GM12878 (cell line): ENCODE measurements around the gene CD83. TPM values are rescaled to one million over a fixed set of nuclear protein-coding genes. Genes with fewer than 3 reads are reported as not detected.

Source experiments
- polyA plus RNA-seq, 11 experiments: library from polyadenylated mRNA; depleted of rRNA in 4 of 11; unstranded in 6 of 11; stranded (reverse) in 5 of 11; fragments of >200 nt; fragmentation: Nextera tagmentation in 4 of 11; fragmentation: Illumina TruSeq in 1 of 11; extraction: Ambion mirVana in 4 of 11; extraction: Trizol in 1 of 11; gene quantifications; 1 replicate in 1 of 11; 2 replicates in 10 of 11; pipeline versions ENCODE4 v1.2.1 to v1.2.3, GENCODE V29; 2011 to 2016; ENCODE audit warnings: inconsistent platforms in 2 of 11, missing spikeins in 2 of 11, low read depth in 1 of 11
- total RNA-seq, 4 experiments: library from RNA; depleted of rRNA in 3 of 4; stranded (reverse); fragments of >200 nt in 3 of 4; fragmentation: Illumina TruSeq in 1 of 4; extraction: Trizol in 1 of 4; gene quantifications; 2 replicates each; pipeline versions ENCODE4 v1.2.1 to v1.2.3, GENCODE V29; 2013 to 2021
- TF ChIP-seq, protein P1 (sequence below): fragments of 450-650 bp; formaldehyde crosslinking; IDR thresholded peaks from 2 replicates; pipeline ENCODE4 v1.4.0; 2022; ENCODE audit warnings: mild to moderate bottlenecking, moderate library complexity
- TF ChIP-seq, protein P2 (sequence below): IDR thresholded peaks from 2 replicates; pipeline ENCODE4 v1.6.1; 2012; ENCODE audit warnings: improper control_type of control experiment, low read depth, low read length; ENCODE audit not compliant: insufficient replicate concordance
- TF ChIP-seq, protein P3 (sequence below): IDR thresholded peaks from 2 replicates; pipeline ENCODE4 v1.6.1; 2011; ENCODE audit warnings: mild to moderate bottlenecking, low read depth, low read length, moderate library complexity; ENCODE audit not compliant: insufficient replicate concordance

CD83 gene
- total and polyA plus RNA-seq, 10 of the 15 experiments (the other 5 are each of a cell fraction or from before 2014, with no cell fraction given) = 76.1 to 174 (median 129) TPM

DNA sequence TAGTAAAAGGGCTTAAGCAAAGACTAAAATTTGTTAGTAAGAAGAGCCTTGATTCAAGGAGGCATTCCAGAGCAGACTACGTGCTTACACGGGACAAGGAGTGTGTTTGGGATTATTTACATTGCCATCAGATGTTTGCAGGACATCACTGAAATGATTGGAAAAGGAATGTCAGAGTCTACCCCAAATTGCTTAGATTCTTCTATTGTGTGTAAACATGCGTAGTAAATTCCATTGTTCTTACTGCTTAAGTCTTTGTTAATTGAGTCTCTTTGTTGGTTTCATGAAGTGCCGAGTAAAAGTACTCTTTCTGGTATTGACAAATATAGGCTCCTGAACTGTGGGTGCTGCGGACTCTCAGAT lies 60.5 kb downstream of the CD83 start (continued):
- TF ChIP-seq, protein P1, sequence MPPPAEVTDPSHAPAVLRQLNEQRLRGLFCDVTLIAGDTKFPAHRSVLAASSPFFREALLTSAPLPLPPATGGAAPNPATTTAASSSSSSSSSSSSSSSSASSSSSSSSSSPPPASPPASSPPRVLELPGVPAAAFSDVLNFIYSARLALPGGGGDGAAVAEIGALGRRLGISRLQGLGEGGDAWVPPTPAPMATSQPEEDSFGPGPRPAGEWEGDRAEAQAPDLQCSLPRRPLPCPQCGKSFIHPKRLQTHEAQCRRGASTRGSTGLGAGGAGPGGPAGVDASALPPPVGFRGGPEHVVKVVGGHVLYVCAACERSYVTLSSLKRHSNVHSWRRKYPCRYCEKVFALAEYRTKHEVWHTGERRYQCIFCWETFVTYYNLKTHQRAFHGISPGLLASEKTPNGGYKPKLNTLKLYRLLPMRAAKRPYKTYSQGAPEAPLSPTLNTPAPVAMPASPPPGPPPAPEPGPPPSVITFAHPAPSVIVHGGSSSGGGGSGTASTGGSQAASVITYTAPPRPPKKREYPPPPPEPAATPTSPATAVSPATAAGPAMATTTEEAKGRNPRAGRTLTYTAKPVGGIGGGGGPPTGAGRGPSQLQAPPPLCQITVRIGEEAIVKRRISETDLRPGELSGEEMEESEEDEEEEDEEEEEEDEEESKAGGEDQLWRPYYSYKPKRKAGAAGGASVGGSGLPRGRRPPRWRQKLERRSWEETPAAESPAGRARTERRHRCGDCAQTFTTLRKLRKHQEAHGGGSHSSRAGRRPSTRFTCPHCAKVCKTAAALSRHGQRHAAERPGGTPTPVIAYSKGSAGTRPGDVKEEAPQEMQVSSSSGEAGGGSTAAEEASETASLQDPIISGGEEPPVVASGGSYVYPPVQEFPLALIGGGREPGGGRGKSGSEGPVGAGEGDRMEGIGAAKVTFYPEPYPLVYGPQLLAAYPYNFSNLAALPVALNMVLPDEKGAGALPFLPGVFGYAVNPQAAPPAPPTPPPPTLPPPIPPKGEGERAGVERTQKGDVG = no peak
- TF ChIP-seq, protein P2, sequence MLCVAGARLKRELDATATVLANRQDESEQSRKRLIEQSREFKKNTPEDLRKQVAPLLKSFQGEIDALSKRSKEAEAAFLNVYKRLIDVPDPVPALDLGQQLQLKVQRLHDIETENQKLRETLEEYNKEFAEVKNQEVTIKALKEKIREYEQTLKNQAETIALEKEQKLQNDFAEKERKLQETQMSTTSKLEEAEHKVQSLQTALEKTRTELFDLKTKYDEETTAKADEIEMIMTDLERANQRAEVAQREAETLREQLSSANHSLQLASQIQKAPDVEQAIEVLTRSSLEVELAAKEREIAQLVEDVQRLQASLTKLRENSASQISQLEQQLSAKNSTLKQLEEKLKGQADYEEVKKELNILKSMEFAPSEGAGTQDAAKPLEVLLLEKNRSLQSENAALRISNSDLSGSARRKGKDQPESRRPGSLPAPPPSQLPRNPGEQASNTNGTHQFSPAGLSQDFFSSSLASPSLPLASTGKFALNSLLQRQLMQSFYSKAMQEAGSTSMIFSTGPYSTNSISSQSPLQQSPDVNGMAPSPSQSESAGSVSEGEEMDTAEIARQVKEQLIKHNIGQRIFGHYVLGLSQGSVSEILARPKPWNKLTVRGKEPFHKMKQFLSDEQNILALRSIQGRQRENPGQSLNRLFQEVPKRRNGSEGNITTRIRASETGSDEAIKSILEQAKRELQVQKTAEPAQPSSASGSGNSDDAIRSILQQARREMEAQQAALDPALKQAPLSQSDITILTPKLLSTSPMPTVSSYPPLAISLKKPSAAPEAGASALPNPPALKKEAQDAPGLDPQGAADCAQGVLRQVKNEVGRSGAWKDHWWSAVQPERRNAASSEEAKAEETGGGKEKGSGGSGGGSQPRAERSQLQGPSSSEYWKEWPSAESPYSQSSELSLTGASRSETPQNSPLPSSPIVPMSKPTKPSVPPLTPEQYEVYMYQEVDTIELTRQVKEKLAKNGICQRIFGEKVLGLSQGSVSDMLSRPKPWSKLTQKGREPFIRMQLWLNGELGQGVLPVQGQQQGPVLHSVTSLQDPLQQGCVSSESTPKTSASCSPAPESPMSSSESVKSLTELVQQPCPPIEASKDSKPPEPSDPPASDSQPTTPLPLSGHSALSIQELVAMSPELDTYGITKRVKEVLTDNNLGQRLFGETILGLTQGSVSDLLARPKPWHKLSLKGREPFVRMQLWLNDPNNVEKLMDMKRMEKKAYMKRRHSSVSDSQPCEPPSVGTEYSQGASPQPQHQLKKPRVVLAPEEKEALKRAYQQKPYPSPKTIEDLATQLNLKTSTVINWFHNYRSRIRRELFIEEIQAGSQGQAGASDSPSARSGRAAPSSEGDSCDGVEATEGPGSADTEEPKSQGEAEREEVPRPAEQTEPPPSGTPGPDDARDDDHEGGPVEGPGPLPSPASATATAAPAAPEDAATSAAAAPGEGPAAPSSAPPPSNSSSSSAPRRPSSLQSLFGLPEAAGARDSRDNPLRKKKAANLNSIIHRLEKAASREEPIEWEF = no peak
- TF ChIP-seq, protein P3, sequence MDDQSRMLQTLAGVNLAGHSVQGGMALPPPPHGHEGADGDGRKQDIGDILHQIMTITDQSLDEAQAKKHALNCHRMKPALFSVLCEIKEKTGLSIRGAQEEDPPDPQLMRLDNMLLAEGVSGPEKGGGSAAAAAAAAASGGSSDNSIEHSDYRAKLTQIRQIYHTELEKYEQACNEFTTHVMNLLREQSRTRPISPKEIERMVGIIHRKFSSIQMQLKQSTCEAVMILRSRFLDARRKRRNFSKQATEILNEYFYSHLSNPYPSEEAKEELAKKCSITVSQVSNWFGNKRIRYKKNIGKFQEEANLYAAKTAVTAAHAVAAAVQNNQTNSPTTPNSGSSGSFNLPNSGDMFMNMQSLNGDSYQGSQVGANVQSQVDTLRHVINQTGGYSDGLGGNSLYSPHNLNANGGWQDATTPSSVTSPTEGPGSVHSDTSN = no peak
